CD4-positive, alpha-beta memory T cell (primary cell): ENCODE results near the gene TMEM8B. TPM values are rescaled to one million over a fixed set of nuclear protein-coding genes. Genes with fewer than 3 reads are reported as not detected.

Experiments used
- CTCF ChIA-PET: fragments of 350-600 bp; sonication (Branson Sonifier 250); formaldehyde crosslinking; loops from one replicate; lab custom pipeline; 2021; ENCODE audit warnings: inconsistent platforms; ENCODE audit not compliant: partially characterized antibody; lab: Charles Lee
- POLR2A ChIA-PET: fragments of 350-600 bp; sonication (Branson Sonifier 250); formaldehyde crosslinking; loops from one replicate; lab custom pipeline; 2021; ENCODE audit not compliant: partially characterized antibody; lab: Charles Lee
- DNase-seq, 5 donors: peaks; one replicate each; pipeline versions ENCODE4 v3.0.0 to v3.0.0-alpha.2; 2020 to 2022; ENCODE audit warnings: mixed read lengths in 1 of 5
- H3K27ac ChIP-seq: one replicate; pipeline ENCODE4 v1.7.0; 2013; ENCODE audit warnings: low read depth, low read length
- H3K27me3 ChIP-seq: 2 replicates; pipeline ENCODE4 v1.7.0; 2013; ENCODE audit warnings: mild to moderate bottlenecking, low read length, moderate library complexity; ENCODE audit not compliant: insufficient read depth
- H3K36me3 ChIP-seq: 2 replicates; pipeline ENCODE4 v1.7.0; 2013; ENCODE audit warnings: mild to moderate bottlenecking, low read length, moderate library complexity; ENCODE audit not compliant: insufficient read depth
- H3K4me1 ChIP-seq: 2 replicates; pipeline ENCODE4 v1.7.0; 2013; ENCODE audit warnings: mild to moderate bottlenecking, low read length, moderate library complexity; ENCODE audit not compliant: insufficient read depth
- H3K4me3 ChIP-seq, 2 donors: one replicate each; pipeline ENCODE4 v1.7.0; 2013; ENCODE audit warnings: low read length in 2 of 2, mild to moderate bottlenecking in 1 of 2
- H3K9me3 ChIP-seq, 2 donors: one replicate each; pipeline ENCODE4 v1.7.0; 2013; ENCODE audit warnings: low read length in 2 of 2, control low read depth in 1 of 2; ENCODE audit not compliant: control insufficient read depth in 1 of 2
- H3K27ac Mint-ChIP-seq, 7 donors: one replicate each; pipeline ENCODE4 v1.8.0; 2020 to 2021; ENCODE audit warnings: mixed read lengths in 7 of 7, mild to moderate bottlenecking in 6 of 7, inconsistent platforms in 3 of 7, moderate library complexity in 3 of 7
- H3K27me3 Mint-ChIP-seq, 2 donors: one replicate each; pipeline ENCODE4 v1.8.0; 2020 to 2021; ENCODE audit warnings: mixed read lengths in 2 of 2
- H3K36me3 Mint-ChIP-seq, 2 donors: one replicate each; pipeline ENCODE4 v1.8.0; 2020 to 2021; ENCODE audit warnings: mixed read lengths in 2 of 2, inconsistent platforms in 1 of 2, mild to moderate bottlenecking in 1 of 2
- H3K4me1 Mint-ChIP-seq, 4 donors: one replicate each; pipeline ENCODE4 v1.8.0; 2020 to 2021; ENCODE audit warnings: mixed read lengths in 4 of 4, mild to moderate bottlenecking in 1 of 4
- H3K4me3 Mint-ChIP-seq, 8 donors: one replicate each; pipeline ENCODE4 v1.8.0; 2020 to 2021; ENCODE audit warnings: mixed read lengths in 8 of 8, mild to moderate bottlenecking in 7 of 8, moderate library complexity in 6 of 8, inconsistent platforms in 3 of 8
- H3K9me3 Mint-ChIP-seq, 8 donors: one replicate each; pipeline ENCODE4 v1.8.0; 2020 to 2021; ENCODE audit warnings: mixed read lengths in 8 of 8, mild to moderate bottlenecking in 5 of 8, inconsistent platforms in 3 of 8, moderate library complexity in 1 of 8
- intact Hi-C: fragments of 100-400 bp; cut with micrococcal nuclease; formaldehyde crosslinking; loops from one replicate; pipeline ENCODE4 v1.15.1; 2023
- polyA plus RNA-seq, 2 donors: library from polyadenylated mRNA; unstranded; fragments of 300-500 nt; fragmentation: Illumina TruSeq; gene quantifications; one replicate each; pipeline ENCODE4 v1.2.3, GENCODE V29; 2021
- total RNA-seq, 2 experiments: library from RNA; stranded (reverse); gene quantifications; one replicate each; pipeline ENCODE4 v1.2.3, GENCODE V29; 2021

The TMEM8B gene
- total and polyA plus RNA-seq, 4 experiments from 2014 or later = 2.0 to 10.5 (median 4.9) TPM

GRCh38 chr9:35844628-35845270 is 15.7 kb downstream of the TMEM8B start:
- no peak overlapping the region for H3K4me3 ChIP-seq
- CTCF ChIA-PET = interaction anchor here (1.3 to 2.0 kb wide), 3 partner anchors 18 to 37 kb away, joined by 4 to 10 read pairs (median 4); partner anchors contain the start of gene HINT2
- peaks cover 1 to 11% of the 10 kb centered on the region in 2 donors for H3K36me3 Mint-ChIP-seq
- H3K9me3 ChIP-seq = no peaks in the 10 kb centered on the region
- no peaks in the 10 kb centered on the region for H3K27me3 Mint-ChIP-seq
- H3K4me3 Mint-ChIP-seq = peak overlapping the region in 5 of 8 donors; percentile 4 to 35 (median 9)
- no peaks in the 10 kb centered on the region for H3K36me3 ChIP-seq
- peak overlapping the region; percentile 1 for H3K27ac ChIP-seq
- H3K27ac Mint-ChIP-seq = peak overlapping the region in 6 of 7 donors; percentile 53 to 90 (median 74)
- H3K4me1 ChIP-seq = peaks cover 21% of the 10 kb centered on the region
- DNase-seq = peak; percentile 57 to 78 (median 70)
- no peaks in the 10 kb centered on the region for H3K9me3 Mint-ChIP-seq
- intact Hi-C loops = no loop called here
- POLR2A ChIA-PET = interaction anchor here (1.4 kb wide), 2 partner anchors 12 to 30 kb away, joined by 3 to 4 read pairs; partner anchors contain the start of gene HINT2
- H3K4me1 Mint-ChIP-seq = peaks cover 14 to 34% (median 22%) of the 10 kb centered on the region in 4 donors
- no peaks in the 10 kb centered on the region for H3K27me3 ChIP-seq

- H3K27ac ChIP-seq = peak overlapping the region; percentile 1
- H3K4me1 ChIP-seq = peaks cover 21% of the 10 kb centered on the region
- no peak overlapping the region for H3K4me3 ChIP-seq
- H3K9me3 ChIP-seq = no peaks in the 10 kb centered on the region
- CTCF ChIA-PET = interaction anchor here (1.3 to 2.0 kb wide), 3 partner anchors 20 to 36 kb away, joined by 4 to 10 read pairs (median 4); partner anchors contain the start of gene HINT2
- Mint-ChIP-seq H3K4me1 (peaks cover 13 to 34% (median 22%) of the 10 kb centered on the region in 4 donors), H3K4me3 (peak overlapping the region in 6 of 8 donors; percentile 19 to 51 (median 30)), H3K36me3 (peaks cover 1 to 11% of the 10 kb centered on the region in 2 donors), H3K27ac (peak overlapping the region; percentile 26 to 90 (median 76)), H3K9me3 (no peaks in the 10 kb centered on the region), H3K27me3 (no peaks in the 10 kb centered on the region)
- no peak for DNase-seq
- intact Hi-C loops = no loop called here
- no peaks in the 10 kb centered on the region for H3K27me3 ChIP-seq
- POLR2A ChIA-PET = interaction anchor here (1.4 kb wide), 2 partner anchors 11 to 32 kb away, joined by 3 to 4 read pairs; partner anchors contain the start of gene HINT2
- no peaks in the 10 kb centered on the region for H3K36me3 ChIP-seq
Measured at GRCh38 chr9:35845824-35846771, 17.1 kb downstream of the TMEM8B start.

- Mint-ChIP-seq H3K4me3 (no peak overlapping the region), H3K27ac (peak overlapping the region in 3 of 7 donors; percentile 6 to 52 (median 47)), H3K27me3 (no peaks in the 10 kb centered on the region), H3K36me3 (peaks cover 1 to 11% of the 10 kb centered on the region in 2 donors), H3K9me3 (no peaks in the 10 kb centered on the region), H3K4me1 (peaks cover 13 to 34% (median 22%) of the 10 kb centered on the region in 4 donors)
- DNase-seq = no peak
- no peak overlapping the region for H3K27ac ChIP-seq
- CTCF ChIA-PET = interaction anchor here (1.0 kb wide), 1 partner anchor 9 kb away, joined by 3 read pairs; no protein-coding TSS in a partner anchor
- intact Hi-C loops = no loop called here
- H3K9me3 ChIP-seq = no peaks in the 10 kb centered on the region
- H3K4me3 ChIP-seq = no peak overlapping the region
- H3K4me1 ChIP-seq = peaks cover 21% of the 10 kb centered on the region
- no peaks in the 10 kb centered on the region for H3K27me3 ChIP-seq
- POLR2A ChIA-PET = no interaction called here
- no peaks in the 10 kb centered on the region for H3K36me3 ChIP-seq
Measured at GRCh38 chr9:35847792-35848572, 19.0 kb downstream of the TMEM8B start.

- Mint-ChIP-seq H3K36me3 (peaks cover under 1 to 10% of the 10 kb centered on the region in 2 donors), H3K9me3 (no peaks in the 10 kb centered on the region), H3K27ac (peak overlapping the region in 1 of 7 donors; percentile 13), H3K27me3 (peaks cover 2 to 3% of the 10 kb centered on the region in 2 donors), H3K4me3 (no peak overlapping the region), H3K4me1 (peaks cover 0 to 7% (median 2%) of the 10 kb centered on the region in 4 donors)
- intact Hi-C loops = no loop called here
- H3K27ac ChIP-seq = no peak overlapping the region
- H3K36me3 ChIP-seq = no peaks in the 10 kb centered on the region
- H3K4me3 ChIP-seq = no peak overlapping the region
- no peaks in the 10 kb centered on the region for H3K27me3 ChIP-seq
- DNase-seq = no peak
- ChIA-PET CTCF (no interaction called here), POLR2A (no interaction called here)
- H3K9me3 ChIP-seq = no peaks in the 10 kb centered on the region
- no peaks in the 10 kb centered on the region for H3K4me1 ChIP-seq
Measured at GRCh38 chr9:35852267-35852815, 23.3 kb downstream of the TMEM8B start.

- H3K36me3 ChIP-seq = no peaks in the 10 kb centered on the region
- H3K4me3 Mint-ChIP-seq = no peak overlapping the region
- no peak overlapping the region for H3K27ac ChIP-seq
- no peaks in the 10 kb centered on the region for H3K27me3 ChIP-seq
- H3K9me3 ChIP-seq = no peaks in the 10 kb centered on the region
- ChIA-PET CTCF (no interaction called here), POLR2A (no interaction called here)
- H3K27ac Mint-ChIP-seq = peak overlapping the region in 1 of 7 donors; percentile 13
- no peak for DNase-seq
- intact Hi-C loops = no loop called here
- H3K27me3 Mint-ChIP-seq = peaks cover 3% of the 10 kb centered on the region in 2 donors
- H3K9me3 Mint-ChIP-seq = no peaks in the 10 kb centered on the region
- no peak overlapping the region for H3K4me3 ChIP-seq
- peaks cover 0 to 2% of the 10 kb centered on the region in 2 donors for H3K36me3 Mint-ChIP-seq
- H3K4me1 ChIP-seq = no peaks in the 10 kb centered on the region
- H3K4me1 Mint-ChIP-seq = peaks cover 0 to 2% (median 0%) of the 10 kb centered on the region in 4 donors
Measured at GRCh38 chr9:35852876-35853865, 24.1 kb downstream of the TMEM8B start.
